Activated naive CD8-positive, alpha-beta T cell treated with anti-CD3 and anti-CD28 coated beads, Interleukin-2, amount 10 ng/mL, durations not matched to agents 7 days and 5 days (primary cell): ENCODE data around the gene ARL2. TPM values are rescaled to one million over a fixed set of nuclear protein-coding genes. Genes with fewer than 3 reads are reported as not detected.

Experiments
- microRNA-seq: library from miRNA; unstranded; fragments of <30 nt; microRNA quantifications from one replicate; pipeline ENCODE4 v1.2.0, GENCODE V29; 2022
- total RNA-seq, 2 experiments: library from RNA; stranded (reverse); gene quantifications; one replicate each; pipeline ENCODE4 v1.2.3, GENCODE V29; 2021

Gene ARL2
- total RNA-seq, 2 experiments from 2014 or later: 69.5 to 70.2 TPM

Small RNAs within 50 kb of the gene (microRNA-seq; reads per million reads assigned to microRNA genes)
- not detected for gene MIR6879

Other genes starting within 250 kb of the ARL2 start
- gene SF1, start 235.6 kb upstream of the ARL2 start, total RNA-seq: 100 to 1,000 TPM; 519 to 524 TPM
- 10 to 100 TPM; 92.0 to 96.2 TPM for gene MAP4K2, start 210.9 kb upstream of the ARL2 start, total RNA-seq
- gene MEN1, start 203.6 kb upstream of the ARL2 start, total RNA-seq: 10 to 100 TPM; 37.4 to 39.0 TPM
- 1 to 10 TPM; 3.4 to 3.5 TPM for gene CDC42BPG, start 169.5 kb upstream of the ARL2 start, total RNA-seq
- gene EHD1, start 135.5 kb upstream of the ARL2 start, total RNA-seq: 100 to 1,000 TPM; 187 to 195 TPM
- 10 to 100 TPM; 34.5 to 39.7 TPM for gene ATG2A, start 97.0 kb upstream of the ARL2 start, total RNA-seq
- 10 to 100 TPM; 18.6 to 22.3 TPM for gene PPP2R5B, start 89.5 kb upstream of the ARL2 start, total RNA-seq
- gene GPHA2, start 78.3 kb upstream of the ARL2 start, total RNA-seq: not detected
- gene MAJIN, start 42.1 kb upstream of the ARL2 start, total RNA-seq: not detected
- 1 to 10 TPM; 1.2 TPM for gene BATF2, start 17.2 kb upstream of the ARL2 start, total RNA-seq
- gene SNX15, start 13.3 kb downstream of the ARL2 start, total RNA-seq: 10 to 100 TPM; 22.4 to 28.3 TPM
- 10 to 100 TPM; 24.2 to 25.8 TPM for gene SAC3D1, start 27.1 kb downstream of the ARL2 start, total RNA-seq
- 10 to 100 TPM; 19.8 to 22.3 TPM for gene NAALADL1, start 44.4 kb downstream of the ARL2 start, total RNA-seq
- gene CDCA5, start 69.9 kb downstream of the ARL2 start, total RNA-seq: 10 to 100 TPM; 85.5 to 95.7 TPM
- 10 to 100 TPM; 37.3 to 41.2 TPM for gene ZFPL1, start 70.1 kb downstream of the ARL2 start, total RNA-seq
- gene VPS51, start 82.1 kb downstream of the ARL2 start, total RNA-seq: 100 to 1,000 TPM; 130 to 138 TPM
- gene TM7SF2, start 97.7 kb downstream of the ARL2 start, total RNA-seq: 10 to 100 TPM; 26.1 to 26.2 TPM
- gene ZNHIT2, start 103.5 kb downstream of the ARL2 start, total RNA-seq: 10 to 100 TPM; 11.1 to 11.9 TPM
- 1,000 to 10,000 TPM; 1,110 to 1,162 TPM for gene FAU, start 108.0 kb downstream of the ARL2 start, total RNA-seq
- 10 to 100 TPM; 50.7 to 53.6 TPM for gene MRPL49, start 108.2 kb downstream of the ARL2 start, total RNA-seq
- gene SYVN1, start 120.4 kb downstream of the ARL2 start, total RNA-seq: 10 to 100 TPM; 43.4 to 45.1 TPM
- not detected for gene SPDYC, start 156.1 kb downstream of the ARL2 start, total RNA-seq
- gene CAPN1, start 167.8 kb downstream of the ARL2 start, total RNA-seq: 100 to 1,000 TPM; 164 to 174 TPM
- 10 to 100 TPM; 57.3 to 62.2 TPM for gene POLA2, start 247.8 kb downstream of the ARL2 start, total RNA-seq